Ureter (tissue), 1 donor: ENCODE data around the gene SHROOM4. TPM values are rescaled to one million over a fixed set of nuclear protein-coding genes. Genes with fewer than 3 reads are reported as not detected.

Experiments used
- DNase-seq: peaks from one replicate; pipeline ENCODE4 v3.0.0-alpha.2; 2020; ENCODE audit warnings: low spot score
- total RNA-seq: library from RNA; stranded (reverse); gene quantifications from one replicate; pipeline ENCODE4 v1.2.4, GENCODE V29; 2023
- donor health status: DM: yes; HTN: yes; CAD: no.

The SHROOM4 gene
- total RNA-seq, 1 donor from 2014 or later = 19.3 TPM

- DNase-seq = no peak
Observed at GRCh38 chrX:50615570-50616158, 198.3 kb downstream of the SHROOM4 start.

- no peak for DNase-seq
Observed at GRCh38 chrX:50614460-50614859, 199.5 kb downstream of the SHROOM4 start.

- DNase-seq = no peak
Observed at GRCh38 chrX:50613846-50614245, 200.1 kb downstream of the SHROOM4 start.

DNA sequence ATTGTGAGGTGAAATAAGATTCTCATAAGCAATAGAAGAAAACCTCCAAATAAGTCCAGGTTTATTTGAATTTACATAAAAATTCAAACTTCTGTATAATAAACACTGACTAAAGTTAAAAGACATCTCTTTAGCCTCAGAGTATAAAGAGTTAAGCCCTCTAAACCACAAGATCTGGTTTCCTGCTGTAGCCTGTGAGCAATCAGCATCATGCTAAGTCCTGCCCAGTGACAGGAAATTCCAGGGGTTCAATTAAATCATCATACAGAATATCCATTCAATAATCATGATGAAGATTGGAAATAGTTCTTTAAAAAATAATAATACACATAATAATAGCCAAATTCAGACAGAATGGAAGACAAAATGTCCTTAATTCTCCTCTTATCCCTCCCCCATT is 204.2 kb downstream of the SHROOM4 start:
- no peak for DNase-seq

DNA sequence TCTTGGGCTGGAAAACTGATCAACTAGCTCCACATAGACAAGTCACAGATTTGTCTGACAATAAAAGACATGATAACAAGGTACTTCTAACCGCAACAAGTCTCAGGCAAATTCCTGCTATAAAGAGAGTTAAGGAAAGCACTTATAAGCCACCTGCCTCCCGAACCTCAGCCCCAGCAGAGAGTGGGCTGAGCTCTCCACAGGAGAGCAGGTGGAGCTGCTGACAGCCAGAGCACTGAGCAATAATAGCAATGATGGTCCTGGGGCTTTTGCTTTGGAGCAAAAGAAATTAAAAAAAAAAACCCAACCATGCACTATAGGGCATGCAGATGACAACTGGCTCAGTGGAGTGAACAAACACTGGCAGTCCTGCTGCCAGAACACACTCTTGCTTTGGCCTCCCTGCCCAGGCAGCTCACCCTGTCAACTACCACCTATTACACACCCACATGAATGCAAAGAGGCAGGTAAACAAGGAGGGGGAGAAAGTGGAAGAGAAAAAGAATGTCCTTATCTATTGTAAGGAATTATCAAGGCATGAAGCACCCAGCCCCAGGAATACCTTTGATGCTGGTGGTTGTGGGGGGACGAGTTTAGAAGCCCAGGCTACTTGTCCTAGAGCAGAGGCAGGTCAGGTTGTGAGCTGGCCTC is 207.6 kb downstream of the SHROOM4 start:
- no peak for DNase-seq

DNA sequence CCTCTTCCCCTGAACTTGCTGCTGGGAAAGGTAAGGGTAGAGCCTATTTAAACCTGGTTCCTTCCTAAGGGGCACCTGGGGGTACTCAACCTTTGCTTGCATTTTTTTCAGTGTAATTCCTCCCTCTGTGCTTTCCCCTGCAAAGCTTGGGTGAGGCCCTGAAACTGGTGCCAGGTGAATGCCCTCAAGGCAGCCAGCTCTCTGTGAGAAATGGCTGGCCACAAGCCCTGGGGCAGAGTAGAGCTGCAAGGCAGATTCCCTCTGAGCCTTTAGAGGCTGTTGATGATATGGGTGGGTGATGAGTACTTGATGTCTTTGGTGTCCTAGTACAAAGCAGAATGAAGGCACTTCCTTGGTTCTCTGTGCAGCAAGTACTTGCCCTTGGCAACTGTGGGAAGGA is 217.9 kb downstream of the SHROOM4 start:
- DNase-seq = no peak

GRCh38 chrX:50594788-50595187 is 219.2 kb downstream of the SHROOM4 start:
- DNase-seq = no peak

- DNase-seq = no peak
Observed at GRCh38 chrX:50586980-50587379, 227.0 kb downstream of the SHROOM4 start.

GRCh38 chrX:50586407-50586806 is 227.6 kb downstream of the SHROOM4 start:
- no peak for DNase-seq

DNA sequence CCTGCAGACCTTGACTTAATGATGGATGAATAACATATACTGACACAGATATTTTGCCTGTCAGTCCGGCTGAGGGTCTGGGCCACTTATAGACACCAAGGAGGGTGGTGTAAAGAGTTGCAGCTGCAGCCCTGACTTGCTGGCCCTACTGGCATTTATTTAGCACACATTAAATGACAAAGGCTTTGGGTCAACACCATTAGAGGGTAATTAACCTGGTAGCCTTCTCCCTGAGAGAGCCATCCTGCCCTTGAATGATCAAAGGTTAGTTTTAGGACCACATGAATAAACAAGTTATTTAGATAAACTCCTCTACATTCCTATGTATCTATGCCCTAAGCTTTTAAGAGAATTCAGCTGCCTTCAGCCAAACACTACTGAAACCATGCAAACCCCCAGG is 232.6 kb downstream of the SHROOM4 start:
- DNase-seq = no peak

DNA sequence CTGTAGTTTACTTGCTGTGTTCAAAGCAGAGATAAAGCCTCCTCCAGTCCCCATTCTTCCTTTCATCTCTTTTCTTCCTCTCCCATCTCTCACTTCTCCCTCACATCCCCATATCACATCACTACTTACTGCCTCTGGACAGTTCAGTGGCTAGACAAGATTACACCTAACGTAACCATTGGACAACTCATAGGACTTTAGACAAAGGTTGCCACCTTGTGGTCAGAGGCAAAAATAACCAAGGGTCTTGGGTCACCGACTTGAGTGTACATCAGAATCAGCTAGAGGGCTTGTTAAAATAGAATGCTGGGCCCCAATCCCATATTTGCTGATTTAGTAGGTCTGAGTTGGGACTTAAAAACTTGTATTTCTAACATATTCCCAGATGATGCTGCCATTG is 234.0 kb downstream of the SHROOM4 start:
- DNase-seq = no peak

DNA sequence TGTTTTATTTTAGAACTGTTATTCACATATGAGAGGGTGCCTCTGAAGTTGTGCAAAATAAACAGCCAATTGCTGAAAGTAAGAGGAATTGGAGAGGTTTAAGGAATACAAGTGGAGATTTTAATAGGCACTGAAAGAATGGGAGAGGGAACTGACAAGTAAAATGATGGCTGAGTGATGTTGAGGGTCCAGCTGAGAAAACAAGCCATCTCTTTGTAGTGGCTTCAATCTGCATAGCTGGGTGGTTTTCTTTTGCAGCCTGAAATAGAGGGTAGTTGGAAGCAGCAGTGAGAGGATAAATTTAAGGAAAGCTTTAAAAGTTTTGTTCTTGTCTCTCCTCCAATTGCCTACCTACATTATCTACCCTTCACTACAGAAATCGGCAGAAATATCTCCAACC is 236.7 kb downstream of the SHROOM4 start:
- DNase-seq = no peak

- no peak for DNase-seq
Observed at GRCh38 chrX:50567636-50568035, 246.4 kb downstream of the SHROOM4 start.

- DNase-seq = no peak
Observed at GRCh38 chrX:50565718-50566117, 248.3 kb downstream of the SHROOM4 start.

Other genes with a start within 250 kb of the SHROOM4 start
- gene BMP15, start 96.5 kb upstream of the SHROOM4 start, total RNA-seq = not detected